Bronchial epithelial cell (primary cell): ENCODE measurements around the gene PTPRN2. TPM values are rescaled to one million over a fixed set of nuclear protein-coding genes. Genes with fewer than 3 reads are reported as not detected.
"Not testable (repeated sequence)": the region's sequence is repeated elsewhere in the genome, so short reads cannot be mapped to it uniquely, and the experiment has no call there.

Experiments used
- DNase-seq: peaks from one replicate; pipeline ENCODE4 v3.0.0-alpha.2; 2010; ENCODE audit warnings: low read depth
- FAIRE-seq: peaks from 2 replicates; lab custom pipeline; 2011; peaks lifted over from hg19 to GRCh38; lab: Jason Lieb, UNC
- H3K27me3 ChIP-seq: 2 replicates; pipeline ENCODE4 v1.5.1; 2011; ENCODE audit warnings: low read length; ENCODE audit not compliant: control insufficient read depth, insufficient read depth
- H3K36me3 ChIP-seq: 2 replicates; pipeline ENCODE4 v1.5.1; 2011; ENCODE audit warnings: low read length; ENCODE audit not compliant: control insufficient read depth, insufficient read depth
- H3K4me3 ChIP-seq: 2 replicates; pipeline ENCODE4 v1.5.1; 2011; ENCODE audit warnings: mild to moderate bottlenecking, low read depth, low read length, control low read depth
- total RNA-seq: library from RNA; depleted of rRNA; stranded (reverse); fragments of >200 nt; gene quantifications from 2 replicates; pipeline ENCODE4 v1.2.1, GENCODE V29; 2014
- TF ChIP-seq, protein P1 (sequence below): IDR thresholded peaks from 2 replicates; pipeline ENCODE4 v1.5.1; 2011; ENCODE audit warnings: mild to moderate bottlenecking, moderate library complexity, low read length, control low read depth, inconsistent platforms; ENCODE audit not compliant: insufficient read depth, severe bottlenecking

PTPRN2 gene
- total RNA-seq, 1 donor from 2014 or later: 1.1 TPM

- Histone ChIP-seq H3K27me3 (no peaks in the 10 kb centered on the region), H3K36me3 (no peaks in the 10 kb centered on the region), H3K4me3 (no peak overlapping the region)
- FAIRE-seq: no peak
- DNase-seq: no peak
- TF ChIP-seq, protein P1, sequence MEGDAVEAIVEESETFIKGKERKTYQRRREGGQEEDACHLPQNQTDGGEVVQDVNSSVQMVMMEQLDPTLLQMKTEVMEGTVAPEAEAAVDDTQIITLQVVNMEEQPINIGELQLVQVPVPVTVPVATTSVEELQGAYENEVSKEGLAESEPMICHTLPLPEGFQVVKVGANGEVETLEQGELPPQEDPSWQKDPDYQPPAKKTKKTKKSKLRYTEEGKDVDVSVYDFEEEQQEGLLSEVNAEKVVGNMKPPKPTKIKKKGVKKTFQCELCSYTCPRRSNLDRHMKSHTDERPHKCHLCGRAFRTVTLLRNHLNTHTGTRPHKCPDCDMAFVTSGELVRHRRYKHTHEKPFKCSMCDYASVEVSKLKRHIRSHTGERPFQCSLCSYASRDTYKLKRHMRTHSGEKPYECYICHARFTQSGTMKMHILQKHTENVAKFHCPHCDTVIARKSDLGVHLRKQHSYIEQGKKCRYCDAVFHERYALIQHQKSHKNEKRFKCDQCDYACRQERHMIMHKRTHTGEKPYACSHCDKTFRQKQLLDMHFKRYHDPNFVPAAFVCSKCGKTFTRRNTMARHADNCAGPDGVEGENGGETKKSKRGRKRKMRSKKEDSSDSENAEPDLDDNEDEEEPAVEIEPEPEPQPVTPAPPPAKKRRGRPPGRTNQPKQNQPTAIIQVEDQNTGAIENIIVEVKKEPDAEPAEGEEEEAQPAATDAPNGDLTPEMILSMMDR: no peak
Observed at GRCh38 chr7:158257516-158258410, 329.9 kb downstream of the PTPRN2 start.

DNA sequence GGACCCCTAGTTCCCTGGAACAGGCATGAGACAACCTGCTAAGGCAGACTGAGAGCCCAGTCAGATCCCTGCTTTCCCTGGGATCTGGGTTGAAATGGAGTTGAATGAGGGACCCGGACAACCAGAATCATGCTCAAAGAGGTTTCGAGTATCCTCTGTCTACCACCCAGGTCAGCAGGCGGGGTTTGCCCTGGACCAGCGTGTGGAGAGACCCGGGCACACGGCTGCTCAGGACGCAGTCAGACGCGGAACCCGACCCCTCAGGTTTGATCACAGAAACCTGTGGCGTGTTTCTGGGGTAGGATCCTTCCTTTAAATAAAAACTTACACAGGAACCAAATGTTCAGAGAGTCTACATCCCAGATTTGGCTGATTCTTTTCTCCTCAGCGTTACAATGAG is 330.6 kb downstream of the PTPRN2 start:
- no peak overlapping the region for H3K4me3 ChIP-seq
- FAIRE-seq (no peak), DNase-seq (no peak)
- TF ChIP-seq, protein P1: no peak
- H3K27me3 ChIP-seq: no peaks in the 10 kb centered on the region
- H3K36me3 ChIP-seq: no peaks in the 10 kb centered on the region

DNA sequence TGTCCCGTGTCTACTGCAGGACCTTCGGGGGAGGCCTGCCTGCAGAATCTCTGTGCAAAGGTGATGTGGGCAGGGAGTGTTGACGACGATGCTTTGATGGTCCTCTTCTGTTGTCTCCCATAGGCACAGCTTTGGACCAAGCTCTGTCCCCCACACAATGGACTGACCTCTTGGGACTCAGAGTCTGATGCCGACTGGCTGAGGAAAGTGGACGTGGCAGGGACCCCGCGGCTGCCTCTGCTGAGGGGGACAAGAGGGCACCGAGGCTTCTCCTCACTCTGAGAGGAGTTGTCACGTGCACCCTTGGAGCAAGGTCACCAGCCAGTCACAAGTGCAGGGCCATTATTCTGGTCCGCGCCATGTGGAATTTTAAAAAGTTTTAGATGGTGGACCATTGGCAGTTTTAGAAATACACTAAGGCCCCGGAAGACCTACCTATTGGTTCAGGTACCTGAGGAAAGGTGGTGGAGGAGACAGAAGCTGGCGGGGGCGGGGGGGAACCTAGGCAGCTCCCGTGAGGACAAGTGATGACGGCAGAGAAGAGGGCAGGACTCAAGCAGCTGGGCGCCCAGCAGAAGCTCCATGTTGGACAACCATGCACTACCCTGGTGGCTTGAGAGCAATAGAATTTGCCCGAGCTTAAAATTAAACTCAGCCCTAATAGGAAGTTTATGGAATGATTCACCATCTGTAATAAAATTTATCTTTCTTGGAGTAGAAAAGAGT is 331.4 kb downstream of the PTPRN2 start:
- Histone ChIP-seq H3K36me3 (no peaks in the 10 kb centered on the region), H3K27me3 (no peaks in the 10 kb centered on the region), H3K4me3 (no peak overlapping the region)
- TF ChIP-seq, protein P1: no peak
- DNase-seq (no peak), FAIRE-seq (no peak)

GRCh38 chr7:158255558-158255957 is 332.1 kb downstream of the PTPRN2 start:
- H3K27me3 ChIP-seq: no peaks in the 10 kb centered on the region
- FAIRE-seq (no peak), DNase-seq (no peak)
- no peak overlapping the region for H3K4me3 ChIP-seq
- H3K36me3 ChIP-seq: no peaks in the 10 kb centered on the region
- TF ChIP-seq, protein P1: no peak

DNA sequence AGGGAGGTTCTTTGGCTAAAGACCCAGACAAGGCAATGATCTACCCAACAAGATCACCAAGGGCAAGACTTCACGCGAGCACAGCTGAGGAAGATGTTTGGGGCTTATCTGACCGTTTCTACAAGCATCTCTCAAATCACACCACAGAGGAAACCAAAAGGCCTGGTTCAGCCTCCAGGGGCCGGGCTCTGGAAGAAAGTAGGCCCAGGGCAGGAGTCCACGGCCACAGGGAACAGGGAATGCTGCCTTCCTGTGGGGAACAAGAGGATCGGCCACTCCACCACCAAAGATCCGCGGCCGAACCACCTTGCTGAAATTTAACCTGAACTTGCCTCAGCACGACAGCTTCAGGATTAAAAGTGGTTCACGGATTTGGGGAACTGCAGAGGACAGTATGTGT is 332.5 kb downstream of the PTPRN2 start:
- no peaks in the 10 kb centered on the region for H3K36me3 ChIP-seq
- FAIRE-seq: no peak
- TF ChIP-seq, protein P1: no peak
- no peak for DNase-seq
- H3K4me3 ChIP-seq: no peak overlapping the region
- H3K27me3 ChIP-seq: no peaks in the 10 kb centered on the region

GRCh38 chr7:158253670-158254045 is 334.0 kb downstream of the PTPRN2 start:
- not testable (repeated sequence) for H3K36me3 ChIP-seq, DNase-seq, H3K4me3 ChIP-seq, FAIRE-seq, H3K27me3 ChIP-seq
